ENCODE data around the gene PLA2G2F. TPM values are rescaled to one million over a fixed set of nuclear protein-coding genes. Genes with fewer than 3 reads are reported as not detected.

The PLA2G2F gene
- total RNA-seq, 2 donors from 2014 or later, result not detected

GRCh38 chr1:20150969-20151368 is 11.8 kb downstream of the PLA2G2F start:
- Mint-ChIP-seq H3K36me3 (ENCODE audit: low read depth) (no peaks in the 10 kb centered on the region), H3K4me3 (no peak overlapping the region), H3K9me3 (no peaks in the 10 kb centered on the region), H3K4me1 (no peaks in the 10 kb centered on the region), H3K27me3 (ENCODE audit: insufficient read depth) (peaks cover 2% of the 10 kb centered on the region), H3K27ac (no peak overlapping the region)
- no peak overlapping the region for H3K27ac ChIP-seq (ENCODE audit: low read depth, low read length)
- H3K4me1 ChIP-seq (ENCODE audit: control insufficient read depth, insufficient read depth, low read length), result no peaks in the 10 kb centered on the region
- no peak for TF ChIP-seq CTCF (conservative IDR thresholded peaks at IDR 0.05)
- H3K36me3 ChIP-seq (ENCODE audit: control insufficient read depth, insufficient read depth, low read length), result no peaks in the 10 kb centered on the region
- 86 to 91% methylated on average over 3 to 6 of the region's 6 CpGs for WGBS, 2 experiments (ENCODE audit: insufficient coverage in 1 of 2, insufficient read length in 1 of 2)
- no peaks in the 10 kb centered on the region for H3K27me3 ChIP-seq (ENCODE audit: control insufficient read depth, insufficient read depth, low read length, poor library complexity, severe bottlenecking)
- H3K9me3 ChIP-seq (ENCODE audit: control insufficient read depth, low read length), result no peaks in the 10 kb centered on the region
- DNase-seq, result no peak
- H3K9ac ChIP-seq (ENCODE audit: extremely low read depth, low read length, poor library complexity, severe bottlenecking), result no peak overlapping the region
- no peak overlapping the region for H3K4me3 ChIP-seq (ENCODE audit: low read length)

DNA sequence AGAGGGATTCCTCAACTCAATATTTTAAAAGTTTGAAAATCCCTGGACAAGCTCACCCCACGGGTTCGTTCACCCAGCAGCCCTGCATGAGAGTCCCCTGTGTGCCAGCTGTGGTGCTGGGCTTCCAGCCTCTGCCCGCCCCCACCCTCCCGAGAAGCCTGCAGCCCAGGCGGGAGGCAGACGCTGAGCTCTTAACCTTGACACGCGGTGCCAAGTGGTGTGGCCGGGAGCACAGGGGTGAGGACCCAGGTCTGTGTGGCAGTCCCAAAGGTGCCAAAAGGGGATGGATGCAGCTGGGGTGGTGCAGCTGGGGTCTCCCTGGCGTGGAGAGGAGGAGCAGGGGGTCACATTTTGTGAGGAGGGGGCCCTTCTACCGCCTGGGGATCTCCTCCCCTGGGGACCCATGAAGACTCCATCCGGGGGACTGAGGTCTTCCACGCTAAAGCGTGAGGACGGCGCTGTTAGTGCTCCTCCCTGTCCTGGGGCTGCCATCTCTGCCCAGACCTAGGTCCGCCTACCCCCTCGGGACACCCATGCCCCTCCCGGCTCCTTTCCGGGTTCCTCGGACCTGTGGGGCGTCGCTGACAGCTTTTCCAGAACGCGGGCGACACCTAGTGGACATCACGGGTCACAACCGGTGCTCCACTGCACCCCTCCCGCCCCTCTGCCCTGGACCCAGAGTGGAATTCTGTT is 12.9 kb downstream of the PLA2G2F start:
- Mint-ChIP-seq H3K9me3 (no peaks in the 10 kb centered on the region), H3K27ac (peak overlapping the region; percentile 26), H3K4me3 (peak overlapping the region; percentile 41), H3K36me3 (ENCODE audit: low read depth) (no peaks in the 10 kb centered on the region), H3K27me3 (ENCODE audit: insufficient read depth) (peaks cover 2% of the 10 kb centered on the region), H3K4me1 (no peaks in the 10 kb centered on the region)
- Histone ChIP-seq H3K27ac (ENCODE audit: low read depth, low read length) (no peak overlapping the region), H3K36me3 (ENCODE audit: control insufficient read depth, insufficient read depth, low read length) (no peaks in the 10 kb centered on the region), H3K4me1 (ENCODE audit: control insufficient read depth, insufficient read depth, low read length) (no peaks in the 10 kb centered on the region), H3K4me3 (ENCODE audit: low read length) (no peak overlapping the region), H3K27me3 (ENCODE audit: control insufficient read depth, insufficient read depth, low read length, poor library complexity, severe bottlenecking) (no peaks in the 10 kb centered on the region), H3K9ac (ENCODE audit: extremely low read depth, low read length, poor library complexity, severe bottlenecking) (no peak overlapping the region), H3K9me3 (ENCODE audit: control insufficient read depth, low read length) (no peaks in the 10 kb centered on the region)
- TF ChIP-seq CTCF (conservative IDR thresholded peaks at IDR 0.05), result peak; percentile 95
- peak; percentile 94 for DNase-seq
- 29 to 34% methylated on average over 13 to 29 of the region's 29 CpGs for WGBS, 2 experiments (ENCODE audit: insufficient coverage in 1 of 2, insufficient read length in 1 of 2)

DNA sequence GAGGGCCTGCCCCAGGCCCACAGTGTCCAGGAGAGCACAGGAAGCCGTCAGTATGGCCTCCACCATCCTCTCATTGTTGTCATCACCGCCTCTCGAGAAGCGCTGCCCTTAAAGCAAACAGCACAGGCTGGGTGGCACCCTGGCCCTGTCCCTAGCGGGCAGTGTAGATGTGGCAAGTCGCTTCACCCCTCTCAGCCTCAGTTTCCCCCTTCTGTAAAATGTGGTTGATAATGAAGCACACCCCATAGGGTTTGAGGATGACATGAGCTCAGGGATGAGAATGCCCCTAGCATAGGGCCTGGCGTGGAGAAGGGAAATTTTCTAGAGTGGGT is 13.4 kb downstream of the PLA2G2F start:
- Histone ChIP-seq H3K9ac (ENCODE audit: extremely low read depth, low read length, poor library complexity, severe bottlenecking) (no peak overlapping the region), H3K27me3 (ENCODE audit: control insufficient read depth, insufficient read depth, low read length, poor library complexity, severe bottlenecking) (no peaks in the 10 kb centered on the region), H3K36me3 (ENCODE audit: control insufficient read depth, insufficient read depth, low read length) (no peaks in the 10 kb centered on the region), H3K9me3 (ENCODE audit: control insufficient read depth, low read length) (no peaks in the 10 kb centered on the region), H3K27ac (ENCODE audit: low read depth, low read length) (no peak overlapping the region), H3K4me3 (ENCODE audit: low read length) (no peak overlapping the region), H3K4me1 (ENCODE audit: control insufficient read depth, insufficient read depth, low read length) (no peaks in the 10 kb centered on the region)
- Mint-ChIP-seq H3K27me3 (ENCODE audit: insufficient read depth) (peaks cover 5% of the 10 kb centered on the region), H3K36me3 (ENCODE audit: low read depth) (no peaks in the 10 kb centered on the region), H3K9me3 (peaks cover under 1% of the 10 kb centered on the region), H3K4me3 (peak overlapping the region; percentile 41), H3K4me1 (no peaks in the 10 kb centered on the region), H3K27ac (peak overlapping the region; percentile 26)
- DNase-seq, result no peak
- WGBS, 2 experiments (ENCODE audit: insufficient coverage in 1 of 2, insufficient read length in 1 of 2), result 65 to 76% methylated on average over 3 to 7 of the region's 7 CpGs
- no peak for TF ChIP-seq CTCF (conservative IDR thresholded peaks at IDR 0.05)

Data from endodermal cell (in vitro differentiated cells).